T-cell (primary cell): ENCODE results near the gene DNAL4. TPM values are rescaled to one million over a fixed set of nuclear protein-coding genes. Genes with fewer than 3 reads are reported as not detected.
"Not testable (repeated sequence)": the region's sequence is repeated elsewhere in the genome, so short reads cannot be mapped to it uniquely, and the experiment has no call there.

ENCODE experiments used
- ATAC-seq, 4 experiments: fragments of 200-7000 bp in 3 of 4; fragments of 150-1000 bp in 1 of 4; cut with Tn5 transposase; replicated peaks in 1 of 4; 1 replicate in 3 of 4; 2 replicates in 1 of 4; pipeline ENCODE4 v1.10.0; 2021; ENCODE audit warnings: moderate library complexity in 3 of 4, mild to moderate bottlenecking in 2 of 4, moderate number of reproducible peaks in 1 of 4
- CTCF ChIA-PET, 2 donors: fragments of 300-600 bp; sonication (Branson Sonifier 250); formaldehyde crosslinking; loops; one replicate each; lab custom pipeline; 2022; ENCODE audit warnings: antibody characterized with exemption in 2 of 2; lab: Charles Lee
- POLR2A ChIA-PET, 2 donors: fragments of 300-600 bp; sonication (Branson Sonifier 250); formaldehyde crosslinking; loops; one replicate each; lab custom pipeline; 2022; ENCODE audit warnings: antibody characterized with exemption in 2 of 2; lab: Charles Lee
- DNase-seq, 35 experiments: peaks; one replicate each; pipeline versions ENCODE4 v3.0.0 to v3.0.0-alpha.2; 2013 to 2023
- H3K27ac ChIP-seq: one replicate; pipeline ENCODE4 v1.5.1; 2013; ENCODE audit warnings: low read length
- H3K27me3 ChIP-seq, 2 experiments: replicated peaks in 1 of 2; 1 replicate in 1 of 2; 2 replicates in 1 of 2; pipeline versions ENCODE4 v1.6.1 to v1.7.0; 2013; ENCODE audit warnings: low read length in 1 of 2, mixed read lengths in 1 of 2; ENCODE audit not compliant: control insufficient read depth in 2 of 2, insufficient read depth in 2 of 2; ENCODE audit errors: extremely low read depth in 1 of 2
- H3K36me3 ChIP-seq, 2 donors: 1 replicate in 1 of 2; 2 replicates in 1 of 2; pipeline versions ENCODE4 v1.6.1 to v1.7.0; 2013; ENCODE audit warnings: low read length in 1 of 2; ENCODE audit not compliant: control insufficient read depth in 2 of 2, insufficient read depth in 1 of 2; ENCODE audit errors: extremely low read depth in 1 of 2
- H3K4me1 ChIP-seq, 2 experiments: 1 replicate in 1 of 2; 2 replicates in 1 of 2; pipeline versions ENCODE4 v1.6.1 to v1.7.0; 2013; ENCODE audit warnings: low read length in 2 of 2, mixed read lengths in 1 of 2; ENCODE audit not compliant: insufficient read depth in 2 of 2, control insufficient read depth in 1 of 2; ENCODE audit errors: extremely low read depth in 1 of 2
- H3K4me3 ChIP-seq, 2 donors: 1 replicate in 1 of 2; 2 replicates in 1 of 2; pipeline versions ENCODE4 v1.5.1 to v1.7.0; 2013; ENCODE audit warnings: mild to moderate bottlenecking in 2 of 2, low read length in 1 of 2, moderate library complexity in 1 of 2; ENCODE audit not compliant: control insufficient read depth in 1 of 2; ENCODE audit errors: extremely low read depth in 1 of 2
- H3K9me3 ChIP-seq: 2 replicates; pipeline ENCODE4 v1.7.0; 2013
- H3K27ac Mint-ChIP-seq, 2 donors: one replicate each; pipeline ENCODE4 v1.8.0; 2020 to 2021; ENCODE audit warnings: mild to moderate bottlenecking in 2 of 2, mixed read lengths in 2 of 2
- H3K27me3 Mint-ChIP-seq, 2 donors: one replicate each; pipeline ENCODE4 v1.8.0; 2021 to 2022; ENCODE audit warnings: mixed read lengths in 2 of 2
- H3K36me3 Mint-ChIP-seq: one replicate; pipeline ENCODE4 v1.8.0; 2021; ENCODE audit warnings: mixed read lengths
- H3K4me1 Mint-ChIP-seq, 3 donors: one replicate each; pipeline ENCODE4 v1.8.0; 2020 to 2022; ENCODE audit warnings: mixed read lengths in 3 of 3, mild to moderate bottlenecking in 1 of 3
- H3K4me3 Mint-ChIP-seq, 3 donors: one replicate each; pipeline ENCODE4 v1.8.0; 2020 to 2022; ENCODE audit warnings: mild to moderate bottlenecking in 3 of 3, mixed read lengths in 3 of 3, moderate library complexity in 3 of 3
- H3K9me3 Mint-ChIP-seq, 3 donors: one replicate each; pipeline ENCODE4 v1.8.0; 2020 to 2022; ENCODE audit warnings: mixed read lengths in 3 of 3
- WGBS: methylation state at CpG from one replicate; pipeline ENCODE4 v1.1.5; 2013; ENCODE audit warnings: missing lambda C conversion rate; ENCODE audit not compliant: insufficient coverage; 5-methylcytosine and 5-hydroxymethylcytosine counted together
- total RNA-seq, 35 experiments: library from RNA in 6 of 35; stranded (reverse) in 6 of 35; fragments of 120-200 nt in 1 of 35; gene quantifications; one replicate each; pipeline versions ENCODE4 v1.2.1 to v1.2.4 and lab custom pipeline; 2013 to 2026

The DNAL4 gene
- total RNA-seq, 5 donors from 2014 or later (not counting 1 experiment from before 2014, with no cell fraction given), result 5.4 to 13.0 (median 8.8) TPM

DNA sequence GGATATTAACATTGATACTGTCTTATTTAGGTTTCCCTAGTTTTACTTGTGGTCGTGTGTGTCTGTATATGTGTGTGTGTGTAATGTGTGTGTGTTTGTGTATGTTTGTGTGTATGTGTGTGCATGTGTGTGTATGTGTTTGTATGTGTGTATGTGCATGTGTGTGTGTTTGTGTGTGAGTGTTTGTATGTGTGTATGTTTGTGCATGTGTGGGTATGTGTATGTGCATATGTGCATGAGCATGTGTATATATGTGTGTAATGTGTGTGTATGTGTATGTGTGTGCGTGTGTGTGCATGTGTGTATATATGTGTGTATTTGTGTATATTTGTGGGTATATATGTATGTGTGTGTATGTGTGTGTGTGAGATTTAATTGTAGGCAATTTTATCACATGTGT, 17.3 kb upstream of the DNAL4 start:
- peaks cover 5 to 11% (median 6%) of the 10 kb centered on the region in 3 donors for H3K9me3 Mint-ChIP-seq
- CTCF ChIA-PET, result no interaction called here
- WGBS, result 72% methylated on average over 2 of the region's 2 CpGs

GRCh38 chr22:38805041-38805593, 11.2 kb upstream of the DNAL4 start:
- H3K27me3 ChIP-seq, result peaks cover 0 to 21% of the 10 kb centered on the region in 2 experiments
- H3K27ac ChIP-seq, H3K4me1 Mint-ChIP-seq, H3K36me3 Mint-ChIP-seq, H3K9me3 Mint-ChIP-seq, H3K27ac Mint-ChIP-seq, CTCF ChIA-PET, ATAC-seq, H3K36me3 ChIP-seq, POLR2A ChIA-PET, DNase-seq, H3K4me3 Mint-ChIP-seq, H3K9me3 ChIP-seq, H3K4me1 ChIP-seq, H3K4me3 ChIP-seq: not testable (repeated sequence)
- 68% methylated on average over 4 of the region's 8 CpGs for WGBS
- peaks cover 10 to 13% of the 10 kb centered on the region in 2 donors for H3K27me3 Mint-ChIP-seq

More for the DNA sequence above, 17.3 kb upstream of the DNAL4 start:
- ATAC-seq, result no peak
- Histone ChIP-seq H3K9me3 (no peaks in the 10 kb centered on the region), H3K27me3 (peaks cover 0 to 17% of the 10 kb centered on the region in 2 experiments), H3K27ac (no peak overlapping the region), H3K4me1 (no peaks in the 10 kb centered on the region), H3K4me3 (no peak overlapping the region), H3K36me3 (no peaks in the 10 kb centered on the region)
- Mint-ChIP-seq H3K36me3 (peaks cover 7% of the 10 kb centered on the region), H3K27me3 (peaks cover 16 to 29% of the 10 kb centered on the region in 2 donors), H3K4me1 (no peaks in the 10 kb centered on the region), H3K27ac (no peak overlapping the region), H3K4me3 (no peak overlapping the region)
- POLR2A ChIA-PET, result no interaction called here
- DNase-seq, result no peak

GRCh38 chr22:38802671-38803121, 8.8 kb upstream of the DNAL4 start:
- peaks cover 0 to 8% (median 5%) of the 10 kb centered on the region in 3 donors for H3K9me3 Mint-ChIP-seq
- H3K4me3 ChIP-seq, result no peak overlapping the region
- H3K27ac ChIP-seq, result no peak overlapping the region
- H3K4me1 Mint-ChIP-seq, result peaks cover 12 to 22% (median 14%) of the 10 kb centered on the region in 3 donors
- H3K36me3 ChIP-seq, result no peaks in the 10 kb centered on the region
- H3K27ac Mint-ChIP-seq, result no peak overlapping the region
- no peaks in the 10 kb centered on the region for H3K36me3 Mint-ChIP-seq
- ChIA-PET POLR2A (interaction anchor here in 1 of 2 donors (0.7 kb wide), 1 partner anchor 1082 kb away, joined by 3 read pairs; no protein-coding TSS in a partner anchor), CTCF (no interaction called here)
- no peak for DNase-seq
- no peak for ATAC-seq
- H3K4me3 Mint-ChIP-seq, result no peak overlapping the region
- peaks cover 0 to 25% of the 10 kb centered on the region in 2 experiments for H3K27me3 ChIP-seq
- no CpG with 5 or more reads among the region's 10 CpGs for WGBS
- H3K4me1 ChIP-seq, result peaks cover 2 to 13% of the 10 kb centered on the region in 2 experiments
- no peaks in the 10 kb centered on the region for H3K9me3 ChIP-seq
- H3K27me3 Mint-ChIP-seq, result peaks cover 8 to 21% of the 10 kb centered on the region in 2 donors

- CTCF ChIA-PET, result no interaction called here
- Mint-ChIP-seq H3K9me3 (peaks cover 0 to 8% (median 5%) of the 10 kb centered on the region in 3 donors), H3K4me1 (peaks cover 16 to 25% (median 24%) of the 10 kb centered on the region in 3 donors), H3K36me3 (no peaks in the 10 kb centered on the region), H3K27ac (no peak overlapping the region), H3K27me3 (peaks cover 5 to 34% of the 10 kb centered on the region in 2 donors), H3K4me3 (no peak overlapping the region)
- no CpG with 5 or more reads among the region's 6 CpGs for WGBS
- ATAC-seq, result no peak
- Histone ChIP-seq H3K27ac (no peak overlapping the region), H3K9me3 (no peaks in the 10 kb centered on the region), H3K36me3 (no peaks in the 10 kb centered on the region), H3K4me1 (peaks cover 2 to 15% of the 10 kb centered on the region in 2 experiments), H3K4me3 (no peak overlapping the region), H3K27me3 (peaks cover 0 to 42% of the 10 kb centered on the region in 2 experiments)
- POLR2A ChIA-PET, result no interaction called here
- DNase-seq, result no peak
Measured at GRCh38 chr22:38799265-38800002, 5.5 kb upstream of the DNAL4 start.

DNA sequence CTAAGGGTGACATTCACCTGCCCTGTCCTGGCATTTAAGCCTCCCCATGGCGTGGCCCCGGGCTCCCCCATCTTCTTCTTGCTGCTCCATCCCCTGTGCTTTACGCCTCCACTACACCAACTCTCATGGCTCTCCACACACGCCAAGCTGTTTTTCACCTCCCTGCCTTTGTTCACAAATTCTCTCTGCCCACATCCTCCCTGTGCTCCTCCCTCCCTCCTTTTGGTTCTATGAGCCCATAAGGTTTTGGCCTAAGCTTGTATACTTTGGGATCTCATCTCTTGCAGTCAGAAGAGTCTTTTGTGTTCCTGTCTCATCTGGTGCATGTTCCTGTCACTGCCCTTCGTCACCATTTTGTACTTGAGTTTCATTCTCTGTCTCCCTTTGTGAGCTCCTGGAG, 4.6 kb upstream of the DNAL4 start:
- WGBS, result 33% methylated on average over 3 of the region's 5 CpGs
- ChIA-PET POLR2A (no interaction called here), CTCF (no interaction called here)
- Histone ChIP-seq H3K36me3 (no peaks in the 10 kb centered on the region), H3K4me3 (no peak overlapping the region), H3K4me1 (peaks cover 2 to 21% of the 10 kb centered on the region in 2 experiments), H3K9me3 (no peaks in the 10 kb centered on the region), H3K27ac (peak overlapping the region; percentile 14), H3K27me3 (peaks cover 0 to 42% of the 10 kb centered on the region in 2 experiments)
- Mint-ChIP-seq H3K4me3 (peak overlapping the region in 1 of 3 donors; percentile 46), H3K36me3 (no peaks in the 10 kb centered on the region), H3K27me3 (peaks cover 5 to 32% of the 10 kb centered on the region in 2 donors), H3K9me3 (peaks cover 0 to 8% (median 5%) of the 10 kb centered on the region in 3 donors), H3K27ac (peak overlapping the region; percentile 50 to 62), H3K4me1 (peaks cover 21 to 27% (median 22%) of the 10 kb centered on the region in 3 donors)
- ATAC-seq (peak in 2 of 4 experiments; percentile 15 to 25), DNase-seq (peak in 5 of 35 experiments; percentile 8 to 16 (median 13))

GRCh38 chr22:38796262-38796957, 2.5 kb upstream of the DNAL4 start:
- Mint-ChIP-seq H3K4me3 (no peak overlapping the region), H3K9me3 (peaks cover 0 to 8% (median 5%) of the 10 kb centered on the region in 3 donors), H3K27me3 (peaks cover 0 to 32% of the 10 kb centered on the region in 2 donors), H3K4me1 (peaks cover 24 to 34% (median 27%) of the 10 kb centered on the region in 3 donors), H3K36me3 (no peaks in the 10 kb centered on the region), H3K27ac (no peak overlapping the region)
- no peaks in the 10 kb centered on the region for H3K36me3 ChIP-seq
- DNase-seq (no peak), ATAC-seq (no peak)
- H3K4me1 ChIP-seq, result peaks cover 8 to 28% of the 10 kb centered on the region in 2 experiments
- peaks cover 0 to 32% of the 10 kb centered on the region in 2 experiments for H3K27me3 ChIP-seq
- ChIA-PET POLR2A (no interaction called here), CTCF (no interaction called here)
- no peak overlapping the region for H3K27ac ChIP-seq
- no peaks in the 10 kb centered on the region for H3K9me3 ChIP-seq
- 78% methylated on average over 9 of the region's 12 CpGs for WGBS
- H3K4me3 ChIP-seq, result no peak overlapping the region
